Pancreas (tissue), 10 donors: Measurements from ENCODE around the gene ZBTB9. TPM values are rescaled to one million over a fixed set of nuclear protein-coding genes. Genes with fewer than 3 reads are reported as not detected.

Experiments
- ATAC-seq, 4 donors: fragments of 200-7000 bp; cut with Tn5 transposase; one replicate each; pipeline versions ENCODE4 v1.8.0 to v1.9.1; 2020; ENCODE audit warnings: mild to moderate bottlenecking in 4 of 4, moderate library complexity in 4 of 4
- DNase-seq, 6 donors: peaks; one replicate each; pipeline ENCODE4 v3.0.0-alpha.2; 2020
- FAIRE-seq: peaks from 2 replicates; lab custom pipeline; 2012; peaks lifted over from hg19 to GRCh38; lab: Jason Lieb, UNC
- H3K27ac ChIP-seq, 4 donors: fragments of 200-600 bp; sonication (generic); 1 replicate in 3 of 4; 2 replicates in 1 of 4; pipeline versions ENCODE4 v1.5.0 to v1.8.0; 2020
- H3K27me3 ChIP-seq, 4 donors: fragments of 200-600 bp; one replicate each; pipeline ENCODE4 v1.8.0; 2021
- H3K36me3 ChIP-seq, 3 donors: fragments of 200-600 bp; sonication (generic) in 1 of 3; one replicate each; pipeline versions ENCODE4 v1.5.0 to v1.8.0; 2020 to 2021
- H3K4me1 ChIP-seq, 3 donors: fragments of 200-600 bp; one replicate each; pipeline ENCODE4 v1.8.0; 2021
- H3K4me3 ChIP-seq, 4 donors: fragments of 200-600 bp; sonication (generic) in 2 of 4; one replicate each; pipeline versions ENCODE4 v1.5.0 to v1.8.0; 2020 to 2021
- H3K9me3 ChIP-seq, 4 donors: fragments of 200-600 bp; one replicate each; pipeline ENCODE4 v1.8.0; 2021
- WGBS, 2 donors: extraction: QIAGEN DNeasy Blood & Tissue Kit; methylation state at CpG; one replicate each; pipeline ENCODE4 v1.1.7; 2013; 5-methylcytosine and 5-hydroxymethylcytosine counted together
- intact Hi-C, 3 donors: fragments of 100-400 bp; cut with DNase I; formaldehyde crosslinking; loops; one replicate each; pipeline versions ENCODE4 v1.11.1 to v1.14.2; 2022
- microRNA-seq, 2 donors: library from miRNA; unstranded; fragments of <30 nt; microRNA quantifications; one replicate each; pipeline versions ENCODE4 to v1.1.0, GENCODE V29; 2019 to 2020
- polyA plus RNA-seq, 2 donors: library from polyadenylated mRNA; stranded (reverse); fragments of 200-250 nt; gene quantifications; one replicate each; pipeline ENCODE4 v1.2.3, GENCODE V29; 2013
- total RNA-seq, 6 donors: library from RNA; stranded (reverse); fragmentation: NEBNext Ultra II Directional in 4 of 6; extraction: Animal tissue kit (Norgen Biotek cat#: 25700) in 4 of 6; gene quantifications; one replicate each; pipeline versions ENCODE4 v1.2.1 to v1.2.4, GENCODE V29; 2021 to 2023
- TF ChIP-seq, protein P1 (sequence below), 4 donors: fragments of 200-600 bp; sonication (generic) in 3 of 4; IDR thresholded peaks; one replicate each; pipeline versions ENCODE4 v1.5.0 to v1.8.0; 2021; ENCODE audit warnings: antibody characterized with exemption in 4 of 4
- donor health status: healthy with polysubstance abuse.
- donor health status: DM: no; HTN: no; CAD: no; lungs with moderate emphysema.
- donor health status: DM: no; HTN: no; CAD: no.
- donor health status: control.
- donor health status: control.
- donor health status: Bipolar disorder and iron deficiency.
- donor health status: DM: yes; HTN: yes; CAD: no.
- donor health status: DM: no; HTN: no; CAD: no.
- donor health status: DM: no; HTN: no; CAD: no.
- donor health status: DM: yes; HTN: yes; CAD: no.

Gene ZBTB9
- total and polyA plus RNA-seq, 8 donors = 1.7 to 4.7 (median 3.5) TPM

DNA sequence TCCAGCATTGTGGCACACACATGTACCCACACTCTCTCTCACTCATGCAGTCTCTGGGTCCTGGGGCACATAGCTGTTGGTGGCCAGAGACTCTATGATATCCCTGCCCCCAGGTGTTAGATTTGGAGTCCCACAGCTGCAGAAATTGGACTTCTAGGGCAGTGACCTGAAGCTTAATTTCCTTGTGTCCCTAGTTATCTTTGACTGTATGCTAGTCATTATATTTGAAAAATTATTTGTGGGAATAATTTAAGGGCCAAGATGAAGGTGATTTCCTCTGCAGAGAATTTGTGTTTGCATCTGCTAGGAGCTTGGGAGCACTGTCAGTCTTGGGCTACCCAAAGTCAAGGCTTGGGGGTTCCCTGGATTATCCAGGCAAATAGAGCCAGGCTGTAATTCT is 50.1 kb downstream of the ZBTB9 start:
- no peak overlapping the region for H3K27ac ChIP-seq
- no peak for FAIRE-seq

DNA sequence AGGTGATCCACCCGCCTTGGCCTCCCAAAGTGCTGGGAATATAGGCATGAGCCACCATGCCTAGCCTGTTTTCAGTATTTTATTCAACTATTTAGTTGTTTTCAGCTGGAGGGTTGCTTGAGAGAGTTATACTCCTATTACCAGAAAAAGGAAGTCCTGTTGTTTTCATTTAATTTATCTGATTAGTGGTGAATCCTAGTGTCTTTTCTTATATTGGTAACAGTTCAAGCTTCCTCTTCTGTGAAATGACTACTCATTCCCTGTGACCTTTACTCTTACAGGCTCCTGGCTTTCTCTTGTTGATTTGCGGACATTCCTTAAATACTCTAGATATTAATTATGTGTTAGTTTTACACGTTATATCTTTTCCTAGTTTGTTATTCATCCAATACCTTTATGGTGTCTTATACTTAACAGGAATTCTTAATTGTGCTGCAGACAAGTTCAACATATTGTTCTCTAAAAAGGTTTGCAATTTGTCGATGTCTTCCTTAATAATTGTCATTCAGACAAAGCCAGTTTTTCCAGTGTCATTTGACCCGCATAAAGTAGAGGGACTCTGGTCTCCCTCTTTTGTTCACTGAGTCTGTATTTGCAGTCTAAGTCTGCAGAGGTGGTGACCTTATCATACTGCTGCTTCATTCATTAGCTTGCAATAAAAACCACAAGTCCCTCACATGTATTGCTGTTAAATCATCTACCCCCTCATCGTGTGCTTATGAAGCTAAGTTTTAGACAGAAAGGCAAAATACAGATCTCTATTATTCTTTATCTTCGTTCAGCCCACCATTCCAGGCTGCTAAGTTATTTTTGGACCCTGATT is 51.4 kb downstream of the ZBTB9 start:
- no peaks in the 10 kb centered on the region for H3K36me3 ChIP-seq
- no peak overlapping the region for H3K4me3 ChIP-seq
- ATAC-seq = no peak
- TF ChIP-seq, protein P1, sequence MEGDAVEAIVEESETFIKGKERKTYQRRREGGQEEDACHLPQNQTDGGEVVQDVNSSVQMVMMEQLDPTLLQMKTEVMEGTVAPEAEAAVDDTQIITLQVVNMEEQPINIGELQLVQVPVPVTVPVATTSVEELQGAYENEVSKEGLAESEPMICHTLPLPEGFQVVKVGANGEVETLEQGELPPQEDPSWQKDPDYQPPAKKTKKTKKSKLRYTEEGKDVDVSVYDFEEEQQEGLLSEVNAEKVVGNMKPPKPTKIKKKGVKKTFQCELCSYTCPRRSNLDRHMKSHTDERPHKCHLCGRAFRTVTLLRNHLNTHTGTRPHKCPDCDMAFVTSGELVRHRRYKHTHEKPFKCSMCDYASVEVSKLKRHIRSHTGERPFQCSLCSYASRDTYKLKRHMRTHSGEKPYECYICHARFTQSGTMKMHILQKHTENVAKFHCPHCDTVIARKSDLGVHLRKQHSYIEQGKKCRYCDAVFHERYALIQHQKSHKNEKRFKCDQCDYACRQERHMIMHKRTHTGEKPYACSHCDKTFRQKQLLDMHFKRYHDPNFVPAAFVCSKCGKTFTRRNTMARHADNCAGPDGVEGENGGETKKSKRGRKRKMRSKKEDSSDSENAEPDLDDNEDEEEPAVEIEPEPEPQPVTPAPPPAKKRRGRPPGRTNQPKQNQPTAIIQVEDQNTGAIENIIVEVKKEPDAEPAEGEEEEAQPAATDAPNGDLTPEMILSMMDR (IDR thresholded peaks at IDR 0.05) = no peak
- WGBS, 2 donors = 34 to 40% methylated on average over 7 of the region's 7 CpGs
- no peaks in the 10 kb centered on the region for H3K9me3 ChIP-seq
- FAIRE-seq = no peak
- no peak overlapping the region for H3K27ac ChIP-seq
- no peaks in the 10 kb centered on the region for H3K27me3 ChIP-seq
- DNase-seq = no peak
- no peaks in the 10 kb centered on the region for H3K4me1 ChIP-seq
- intact Hi-C loops = no loop called here

More for the DNA sequence above, 50.1 kb downstream of the ZBTB9 start:
- Histone ChIP-seq H3K27me3 (no peaks in the 10 kb centered on the region), H3K4me1 (no peaks in the 10 kb centered on the region), H3K36me3 (no peaks in the 10 kb centered on the region), H3K9me3 (no peaks in the 10 kb centered on the region), H3K4me3 (no peak overlapping the region)
- ATAC-seq = no peak
- TF ChIP-seq, protein P1 (IDR thresholded peaks at IDR 0.05) = no peak
- intact Hi-C loops = no loop called here
- DNase-seq = no peak

Small RNAs within 50 kb of the gene (microRNA-seq; reads per million reads assigned to microRNA genes)
- gene MIR5004 = 0 reads per million in 2 donors

Other genes with a start within 250 kb of the ZBTB9 start
- gene HSD17B8, start 249.9 kb upstream of the ZBTB9 start, total RNA-seq = 10 to 100 TPM; 20.9 to 47.3 (median 31.4) TPM
- gene HSD17B8, start 249.9 kb upstream of the ZBTB9 start, polyA plus RNA-seq = 10 to 100 TPM; 36.2 to 47.4 TPM
- 10 to 100 TPM; 15.0 to 28.0 (median 20.1) TPM for gene RING1, start 246.1 kb upstream of the ZBTB9 start, total RNA-seq
- 10 to 100 TPM; 47.4 to 57.6 TPM for gene RING1, start 246.1 kb upstream of the ZBTB9 start, polyA plus RNA-seq
- gene VPS52, start 182.7 kb upstream of the ZBTB9 start, total RNA-seq = 10 to 100 TPM; 23.2 to 37.5 (median 24.8) TPM
- gene VPS52, start 182.7 kb upstream of the ZBTB9 start, polyA plus RNA-seq = 10 to 100 TPM; 50.1 to 62.2 TPM
- 1,000 to 10,000 TPM; 1,052 to 2,464 (median 1,700) TPM for gene RPS18, start 182.5 kb upstream of the ZBTB9 start, total RNA-seq
- 1,000 to 10,000 TPM; 2,817 to 3,510 TPM for gene RPS18, start 182.5 kb upstream of the ZBTB9 start, polyA plus RNA-seq
- 1 to 10 TPM; 2.1 to 5.4 (median 2.6) TPM for gene B3GALT4, start 177.5 kb upstream of the ZBTB9 start, total RNA-seq
- gene B3GALT4, start 177.5 kb upstream of the ZBTB9 start, polyA plus RNA-seq = 1 to 10 TPM; 5.6 to 8.7 TPM
- 10 to 100 TPM; 17.7 to 28.8 (median 26.2) TPM for gene WDR46, start 165.3 kb upstream of the ZBTB9 start, total RNA-seq
- 10 to 100 TPM; 90.1 to 96.8 TPM for gene WDR46, start 165.3 kb upstream of the ZBTB9 start, polyA plus RNA-seq
- gene PFDN6, start 165.0 kb upstream of the ZBTB9 start, total RNA-seq = 10 to 100 TPM in 5 of 6 donors, 1 to 10 TPM in 1; 9.7 to 19.9 (median 19.0) TPM
- 100 to 1,000 TPM in 1 of 2 donors, 10 to 100 TPM in 1; 76.2 to 119 TPM for gene PFDN6, start 165.0 kb upstream of the ZBTB9 start, polyA plus RNA-seq
- 10 to 100 TPM; 24.5 to 70.8 (median 30.2) TPM for gene RGL2, start 155.6 kb upstream of the ZBTB9 start, total RNA-seq
- gene RGL2, start 155.6 kb upstream of the ZBTB9 start, polyA plus RNA-seq = 100 to 1,000 TPM in 1 of 2 donors, 10 to 100 TPM in 1; 87.3 to 121 TPM
- gene TAPBP, start 140.5 kb upstream of the ZBTB9 start, total RNA-seq = 100 to 1,000 TPM in 2 of 6 donors, 10 to 100 TPM in 4; 31.0 to 152 (median 41.2) TPM
- gene TAPBP, start 140.5 kb upstream of the ZBTB9 start, polyA plus RNA-seq = 10 to 100 TPM; 28.0 to 60.6 TPM
- gene ZBTB22, start 136.8 kb upstream of the ZBTB9 start, total RNA-seq = 10 to 100 TPM in 2 of 6 donors, 1 to 10 TPM in 4; 6.7 to 13.1 (median 9.3) TPM
- 10 to 100 TPM; 10.8 to 14.3 TPM for gene ZBTB22, start 136.8 kb upstream of the ZBTB9 start, polyA plus RNA-seq
- 10 to 100 TPM; 12.9 to 22.5 (median 15.6) TPM for gene DAXX, start 131.6 kb upstream of the ZBTB9 start, total RNA-seq
- 10 to 100 TPM; 18.1 to 24.6 TPM for gene DAXX, start 131.6 kb upstream of the ZBTB9 start, polyA plus RNA-seq
- gene KIFC1, start 62.8 kb upstream of the ZBTB9 start, total RNA-seq = 1 to 10 TPM in 1 of 6 donors, under 1 TPM in 5; 0.14 to 1.5 (median 0.52) TPM
- gene KIFC1, start 62.8 kb upstream of the ZBTB9 start, polyA plus RNA-seq = under 1 TPM; 0.19 to 0.42 TPM
- 10 to 100 TPM; 28.5 to 68.0 (median 47.2) TPM for gene PHF1, start 43.6 kb upstream of the ZBTB9 start, total RNA-seq
- gene PHF1, start 43.6 kb upstream of the ZBTB9 start, polyA plus RNA-seq = 100 to 1,000 TPM; 143 to 192 TPM
- 10 to 100 TPM; 65.0 to 99.6 (median 78.1) TPM for gene CUTA, start 36.5 kb upstream of the ZBTB9 start, total RNA-seq
- gene CUTA, start 36.5 kb upstream of the ZBTB9 start, polyA plus RNA-seq = 100 to 1,000 TPM in 1 of 2 donors, 10 to 100 TPM in 1; 96.7 to 204 TPM
- gene SYNGAP1, start 34.5 kb upstream of the ZBTB9 start, total RNA-seq = 10 to 100 TPM in 1 of 6 donors, 1 to 10 TPM in 5; 4.6 to 11.0 (median 5.6) TPM
- gene SYNGAP1, start 34.5 kb upstream of the ZBTB9 start, polyA plus RNA-seq = 10 to 100 TPM in 1 of 2 donors, 1 to 10 TPM in 1; 8.3 to 16.4 TPM
- 10 to 100 TPM in 1 of 6 donors, 1 to 10 TPM in 5; 5.6 to 11.2 (median 6.9) TPM for gene BAK1, start 125.7 kb downstream of the ZBTB9 start, total RNA-seq
- 1 to 10 TPM; 7.2 to 7.7 TPM for gene BAK1, start 125.7 kb downstream of the ZBTB9 start, polyA plus RNA-seq
- gene ITPR3, start 166.7 kb downstream of the ZBTB9 start, total RNA-seq = 10 to 100 TPM in 5 of 6 donors, 1 to 10 TPM in 1; 9.1 to 20.3 (median 11.4) TPM
- 10 to 100 TPM; 13.7 to 15.3 TPM for gene ITPR3, start 166.7 kb downstream of the ZBTB9 start, polyA plus RNA-seq